Liver (tissue), 9 donors: ENCODE data around the gene TTC34. TPM values are rescaled to one million over a fixed set of nuclear protein-coding genes. Genes with fewer than 3 reads are reported as not detected.

Source experiments
- DNase-seq: peaks from one replicate; pipeline ENCODE4 v3.0.0-alpha.2; 2017; ENCODE audit warnings: low spot score
- H3K27ac ChIP-seq, 2 donors: one replicate each; pipeline ENCODE4 v1.7.0; 2013; ENCODE audit warnings: inconsistent platforms in 2 of 2, low read length in 2 of 2, control low read depth in 1 of 2, low read depth in 1 of 2, mild to moderate bottlenecking in 1 of 2
- H3K27me3 ChIP-seq, 4 donors: one replicate each; pipeline versions ENCODE4 v1.6.1 to v1.7.0; 2013; ENCODE audit warnings: low read length in 3 of 4, inconsistent platforms in 1 of 4, mild to moderate bottlenecking in 1 of 4, moderate library complexity in 1 of 4; ENCODE audit not compliant: control insufficient read depth in 4 of 4, insufficient read depth in 4 of 4
- H3K36me3 ChIP-seq, 4 donors: one replicate each; pipeline versions ENCODE4 v1.6.1 to v1.7.0; 2013; ENCODE audit warnings: low read length in 3 of 4, mild to moderate bottlenecking in 3 of 4, low read depth in 1 of 4, moderate library complexity in 1 of 4; ENCODE audit not compliant: control insufficient read depth in 4 of 4, insufficient read depth in 3 of 4
- H3K4me1 ChIP-seq, 4 donors: one replicate each; pipeline versions ENCODE4 v1.6.1 to v1.7.0; 2013; ENCODE audit warnings: low read length in 3 of 4, mild to moderate bottlenecking in 3 of 4, moderate library complexity in 1 of 4; ENCODE audit not compliant: control insufficient read depth in 4 of 4, insufficient read depth in 4 of 4
- H3K4me3 ChIP-seq, 3 donors: one replicate each; pipeline versions ENCODE4 v1.6.1 to v1.7.0; 2013; ENCODE audit warnings: low read length in 3 of 3, control low read depth in 1 of 3, low read depth in 1 of 3, mild to moderate bottlenecking in 1 of 3
- H3K9ac ChIP-seq, 2 donors: one replicate each; pipeline ENCODE4 v1.7.0; 2013; ENCODE audit warnings: low read length in 2 of 2, mild to moderate bottlenecking in 2 of 2, moderate library complexity in 2 of 2, control low read depth in 1 of 2, low read depth in 1 of 2
- H3K9me3 ChIP-seq, 4 donors: one replicate each; pipeline versions ENCODE4 v1.6.1 to v1.7.0; 2013; ENCODE audit warnings: low read length in 3 of 4; ENCODE audit not compliant: control insufficient read depth in 4 of 4
- EGR1 ChIP-seq, 2 donors: IDR thresholded peaks; 2 replicates each; pipeline ENCODE4 v1.6.1; 2016 to 2018; ENCODE audit warnings: antibody characterized with exemption in 2 of 2, low read depth in 2 of 2
- FOXA1 ChIP-seq: IDR thresholded peaks from 2 replicates; pipeline ENCODE4 v1.6.1; 2016; ENCODE audit warnings: antibody characterized with exemption
- FOXA2 ChIP-seq: IDR thresholded peaks from 2 replicates; pipeline ENCODE4 v1.6.1; 2016; ENCODE audit warnings: antibody characterized with exemption
- GABPA ChIP-seq, 2 donors: IDR thresholded peaks in 1 of 2; conservative IDR thresholded peaks in 1 of 2; 2 replicates each; pipeline ENCODE4 v1.6.1; 2016; ENCODE audit warnings: antibody characterized with exemption in 2 of 2, mild to moderate bottlenecking in 1 of 2, moderate library complexity in 1 of 2
- HNF4A ChIP-seq, 2 donors: conservative IDR thresholded peaks; 2 replicates each; pipeline ENCODE4 v1.6.1; 2016; ENCODE audit warnings: antibody characterized with exemption in 2 of 2, mild to moderate bottlenecking in 2 of 2
- HNF4G ChIP-seq: IDR thresholded peaks from 2 replicates; pipeline ENCODE4 v1.6.1; 2016; ENCODE audit warnings: antibody characterized with exemption
- JUND ChIP-seq, 2 donors: IDR thresholded peaks; 2 replicates each; pipeline ENCODE4 v1.6.1; 2016; ENCODE audit warnings: antibody characterized with exemption in 2 of 2
- NR2F2 ChIP-seq: IDR thresholded peaks from 2 replicates; pipeline ENCODE4 v1.6.1; 2016; ENCODE audit warnings: antibody characterized with exemption
- RAD21 ChIP-seq, 2 donors: IDR thresholded peaks; 2 replicates each; pipeline ENCODE4 v1.6.1; 2016; ENCODE audit warnings: antibody characterized with exemption in 2 of 2, mild to moderate bottlenecking in 2 of 2
- SP1 ChIP-seq: IDR thresholded peaks from 2 replicates; pipeline ENCODE4 v1.6.1; 2018; ENCODE audit warnings: antibody characterized with exemption, mild to moderate bottlenecking
- YY1 ChIP-seq: IDR thresholded peaks from 2 replicates; pipeline ENCODE4 v1.6.1; 2016; ENCODE audit warnings: antibody characterized with exemption, mild to moderate bottlenecking
- WGBS: extraction: QIAGEN DNeasy Blood & Tissue Kit; methylation state at CpG from one replicate; pipeline ENCODE4 v1.1.7; 2013; 5-methylcytosine and 5-hydroxymethylcytosine counted together
- polyA plus RNA-seq, 2 donors: library from polyadenylated mRNA; stranded (reverse) in 1 of 2; unstranded in 1 of 2; fragments of 200-250 nt in 1 of 2; fragments of >200 nt in 1 of 2; fragmentation: Nextera tagmentation in 1 of 2; extraction: Ambion mirVana in 1 of 2; gene quantifications; one replicate each; pipeline versions ENCODE4 v1.2.1 to v1.2.3, GENCODE V29; 2013 to 2015
- total RNA-seq, 2 donors: library from RNA; depleted of rRNA; stranded (reverse); fragments of >200 nt; gene quantifications; one replicate each; pipeline ENCODE4 v1.2.3, GENCODE V29; 2014
- TF ChIP-seq, protein P1 (sequence below): IDR thresholded peaks from 2 replicates; pipeline ENCODE4 v1.6.1; 2016; ENCODE audit warnings: antibody characterized with exemption
- TF ChIP-seq, protein P2 (sequence below): IDR thresholded peaks from 2 replicates; pipeline ENCODE4 v1.6.1; 2016; ENCODE audit warnings: antibody characterized with exemption
- TF ChIP-seq, protein P3 (sequence below): fragments of 150-350 bp; IDR thresholded peaks from 2 replicates; pipeline ENCODE4 v1.5.1; 2017; ENCODE audit warnings: improper control_type of control experiment, low read depth, low read length; ENCODE audit not compliant: missing input control
- TF ChIP-seq, protein P4 (sequence below): IDR thresholded peaks from 2 replicates; pipeline ENCODE4 v1.6.1; 2016; ENCODE audit warnings: antibody characterized with exemption, mild to moderate bottlenecking
- TF ChIP-seq, protein P5 (sequence below): IDR thresholded peaks from 2 replicates; pipeline ENCODE4 v1.6.1; 2016; ENCODE audit warnings: antibody characterized with exemption
- donor health status: healthy.
- donor health status: healthy.
- donor health status: healthy.
- donor health status: healthy.
- donor health status: healthy.

TTC34 gene
- total and polyA plus RNA-seq, 4 donors = 0.01 to 0.25 (median 0.08) TPM; not detected in 1

DNA sequence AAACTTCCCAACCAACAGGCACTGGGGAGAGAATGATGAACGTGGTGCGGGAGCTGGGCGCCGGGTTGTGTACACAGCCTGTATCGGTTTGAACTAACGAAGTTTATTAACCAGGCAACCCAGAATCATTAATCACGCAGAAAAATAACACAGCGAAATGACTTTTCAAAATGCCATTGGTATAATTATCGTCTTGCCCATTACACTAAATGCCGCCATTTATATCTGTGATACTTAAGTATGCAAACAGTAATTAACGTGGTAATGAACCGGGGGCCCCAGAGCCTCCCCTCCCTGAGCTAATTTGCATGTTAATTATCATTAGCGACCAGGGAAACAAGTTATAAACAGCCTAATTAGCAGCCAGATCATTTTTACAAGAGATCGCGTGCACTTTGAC lies 5.1 kb upstream of the TTC34 start (continued):
- TF ChIP-seq, protein P1, sequence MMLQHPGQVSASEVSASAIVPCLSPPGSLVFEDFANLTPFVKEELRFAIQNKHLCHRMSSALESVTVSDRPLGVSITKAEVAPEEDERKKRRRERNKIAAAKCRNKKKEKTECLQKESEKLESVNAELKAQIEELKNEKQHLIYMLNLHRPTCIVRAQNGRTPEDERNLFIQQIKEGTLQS = no peak
- TF ChIP-seq GABPA (IDR thresholded peaks at IDR 0.05 in 1 of 2, conservative IDR thresholded peaks at IDR 0.05 in 1 of 2) = no peak
- no peak for TF ChIP-seq FOXA2
- no peak for TF ChIP-seq RAD21 (IDR thresholded peaks at IDR 0.05)
- TF ChIP-seq SP1 = no peak
- no peak for TF ChIP-seq HNF4A (conservative IDR thresholded peaks at IDR 0.05)
- TF ChIP-seq, protein P2, sequence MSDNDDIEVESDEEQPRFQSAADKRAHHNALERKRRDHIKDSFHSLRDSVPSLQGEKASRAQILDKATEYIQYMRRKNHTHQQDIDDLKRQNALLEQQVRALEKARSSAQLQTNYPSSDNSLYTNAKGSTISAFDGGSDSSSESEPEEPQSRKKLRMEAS = no peak
- TF ChIP-seq JUND (IDR thresholded peaks at IDR 0.05) = no peak
- TF ChIP-seq, protein P3, sequence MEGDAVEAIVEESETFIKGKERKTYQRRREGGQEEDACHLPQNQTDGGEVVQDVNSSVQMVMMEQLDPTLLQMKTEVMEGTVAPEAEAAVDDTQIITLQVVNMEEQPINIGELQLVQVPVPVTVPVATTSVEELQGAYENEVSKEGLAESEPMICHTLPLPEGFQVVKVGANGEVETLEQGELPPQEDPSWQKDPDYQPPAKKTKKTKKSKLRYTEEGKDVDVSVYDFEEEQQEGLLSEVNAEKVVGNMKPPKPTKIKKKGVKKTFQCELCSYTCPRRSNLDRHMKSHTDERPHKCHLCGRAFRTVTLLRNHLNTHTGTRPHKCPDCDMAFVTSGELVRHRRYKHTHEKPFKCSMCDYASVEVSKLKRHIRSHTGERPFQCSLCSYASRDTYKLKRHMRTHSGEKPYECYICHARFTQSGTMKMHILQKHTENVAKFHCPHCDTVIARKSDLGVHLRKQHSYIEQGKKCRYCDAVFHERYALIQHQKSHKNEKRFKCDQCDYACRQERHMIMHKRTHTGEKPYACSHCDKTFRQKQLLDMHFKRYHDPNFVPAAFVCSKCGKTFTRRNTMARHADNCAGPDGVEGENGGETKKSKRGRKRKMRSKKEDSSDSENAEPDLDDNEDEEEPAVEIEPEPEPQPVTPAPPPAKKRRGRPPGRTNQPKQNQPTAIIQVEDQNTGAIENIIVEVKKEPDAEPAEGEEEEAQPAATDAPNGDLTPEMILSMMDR = no peak
- no peak for TF ChIP-seq FOXA1
- TF ChIP-seq HNF4G = no peak

DNA sequence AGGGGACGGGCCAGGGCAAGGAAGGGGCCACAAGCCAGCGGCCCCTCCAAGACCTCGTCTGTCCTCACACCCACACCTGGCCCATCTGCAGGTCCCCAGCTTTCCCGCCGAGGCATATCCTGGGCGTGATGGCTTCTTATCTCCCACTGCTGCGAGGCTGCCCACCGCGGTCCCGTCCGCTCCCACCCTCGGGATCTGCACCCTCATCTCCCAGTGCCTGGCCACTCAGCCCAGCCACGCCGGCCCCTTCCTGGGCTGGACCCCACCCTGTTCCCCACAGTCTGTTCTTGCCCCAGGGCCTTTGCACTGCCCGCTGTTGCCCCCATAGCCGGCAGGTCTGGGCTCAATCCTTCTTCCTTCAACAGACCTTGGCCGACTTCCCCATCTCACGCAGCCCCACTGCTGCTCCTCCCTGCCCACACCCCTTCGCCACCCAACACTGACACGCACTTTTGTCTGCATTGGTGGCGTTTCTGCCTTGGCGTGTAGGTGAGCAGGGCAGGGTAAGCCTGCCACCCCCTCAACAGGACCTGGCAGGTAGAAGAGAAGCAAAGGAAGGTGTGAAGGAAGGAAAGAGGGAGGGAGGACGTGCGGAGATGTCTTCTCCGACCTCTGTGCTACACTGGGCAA lies 4.4 kb upstream of the TTC34 start:
- 73% methylated on average over 25 of the region's 25 CpGs for WGBS
- H3K27me3 ChIP-seq = peaks cover 0 to 2% (median 0%) of the 10 kb centered on the region in 4 donors
- no peak for TF ChIP-seq EGR1 (IDR thresholded peaks at IDR 0.05; ENCODE audit: low read depth in 2 of 2)
- TF ChIP-seq, protein P4, sequence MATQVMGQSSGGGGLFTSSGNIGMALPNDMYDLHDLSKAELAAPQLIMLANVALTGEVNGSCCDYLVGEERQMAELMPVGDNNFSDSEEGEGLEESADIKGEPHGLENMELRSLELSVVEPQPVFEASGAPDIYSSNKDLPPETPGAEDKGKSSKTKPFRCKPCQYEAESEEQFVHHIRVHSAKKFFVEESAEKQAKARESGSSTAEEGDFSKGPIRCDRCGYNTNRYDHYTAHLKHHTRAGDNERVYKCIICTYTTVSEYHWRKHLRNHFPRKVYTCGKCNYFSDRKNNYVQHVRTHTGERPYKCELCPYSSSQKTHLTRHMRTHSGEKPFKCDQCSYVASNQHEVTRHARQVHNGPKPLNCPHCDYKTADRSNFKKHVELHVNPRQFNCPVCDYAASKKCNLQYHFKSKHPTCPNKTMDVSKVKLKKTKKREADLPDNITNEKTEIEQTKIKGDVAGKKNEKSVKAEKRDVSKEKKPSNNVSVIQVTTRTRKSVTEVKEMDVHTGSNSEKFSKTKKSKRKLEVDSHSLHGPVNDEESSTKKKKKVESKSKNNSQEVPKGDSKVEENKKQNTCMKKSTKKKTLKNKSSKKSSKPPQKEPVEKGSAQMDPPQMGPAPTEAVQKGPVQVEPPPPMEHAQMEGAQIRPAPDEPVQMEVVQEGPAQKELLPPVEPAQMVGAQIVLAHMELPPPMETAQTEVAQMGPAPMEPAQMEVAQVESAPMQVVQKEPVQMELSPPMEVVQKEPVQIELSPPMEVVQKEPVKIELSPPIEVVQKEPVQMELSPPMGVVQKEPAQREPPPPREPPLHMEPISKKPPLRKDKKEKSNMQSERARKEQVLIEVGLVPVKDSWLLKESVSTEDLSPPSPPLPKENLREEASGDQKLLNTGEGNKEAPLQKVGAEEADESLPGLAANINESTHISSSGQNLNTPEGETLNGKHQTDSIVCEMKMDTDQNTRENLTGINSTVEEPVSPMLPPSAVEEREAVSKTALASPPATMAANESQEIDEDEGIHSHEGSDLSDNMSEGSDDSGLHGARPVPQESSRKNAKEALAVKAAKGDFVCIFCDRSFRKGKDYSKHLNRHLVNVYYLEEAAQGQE = no peak
- TF ChIP-seq, protein P5, sequence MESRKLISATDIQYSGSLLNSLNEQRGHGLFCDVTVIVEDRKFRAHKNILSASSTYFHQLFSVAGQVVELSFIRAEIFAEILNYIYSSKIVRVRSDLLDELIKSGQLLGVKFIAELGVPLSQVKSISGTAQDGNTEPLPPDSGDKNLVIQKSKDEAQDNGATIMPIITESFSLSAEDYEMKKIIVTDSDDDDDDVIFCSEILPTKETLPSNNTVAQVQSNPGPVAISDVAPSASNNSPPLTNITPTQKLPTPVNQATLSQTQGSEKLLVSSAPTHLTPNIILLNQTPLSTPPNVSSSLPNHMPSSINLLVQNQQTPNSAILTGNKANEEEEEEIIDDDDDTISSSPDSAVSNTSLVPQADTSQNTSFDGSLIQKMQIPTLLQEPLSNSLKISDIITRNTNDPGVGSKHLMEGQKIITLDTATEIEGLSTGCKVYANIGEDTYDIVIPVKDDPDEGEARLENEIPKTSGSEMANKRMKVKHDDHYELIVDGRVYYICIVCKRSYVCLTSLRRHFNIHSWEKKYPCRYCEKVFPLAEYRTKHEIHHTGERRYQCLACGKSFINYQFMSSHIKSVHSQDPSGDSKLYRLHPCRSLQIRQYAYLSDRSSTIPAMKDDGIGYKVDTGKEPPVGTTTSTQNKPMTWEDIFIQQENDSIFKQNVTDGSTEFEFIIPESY = no peak
- TF ChIP-seq NR2F2 = no peak
- TF ChIP-seq, protein P3 = no peak
- no peak for TF ChIP-seq FOXA1
- TF ChIP-seq, protein P2 = no peak
- no peak for TF ChIP-seq RAD21 (IDR thresholded peaks at IDR 0.05)
- TF ChIP-seq YY1 = no peak
- DNase-seq = no peak
- H3K4me1 ChIP-seq = no peaks in the 10 kb centered on the region
- H3K36me3 ChIP-seq = no peaks in the 10 kb centered on the region
- H3K9me3 ChIP-seq = no peaks in the 10 kb centered on the region
- H3K9ac ChIP-seq = no peak overlapping the region
- no peak overlapping the region for H3K4me3 ChIP-seq
- H3K27ac ChIP-seq = no peak overlapping the region
